ENCODE results near the gene MCC.

DNA sequence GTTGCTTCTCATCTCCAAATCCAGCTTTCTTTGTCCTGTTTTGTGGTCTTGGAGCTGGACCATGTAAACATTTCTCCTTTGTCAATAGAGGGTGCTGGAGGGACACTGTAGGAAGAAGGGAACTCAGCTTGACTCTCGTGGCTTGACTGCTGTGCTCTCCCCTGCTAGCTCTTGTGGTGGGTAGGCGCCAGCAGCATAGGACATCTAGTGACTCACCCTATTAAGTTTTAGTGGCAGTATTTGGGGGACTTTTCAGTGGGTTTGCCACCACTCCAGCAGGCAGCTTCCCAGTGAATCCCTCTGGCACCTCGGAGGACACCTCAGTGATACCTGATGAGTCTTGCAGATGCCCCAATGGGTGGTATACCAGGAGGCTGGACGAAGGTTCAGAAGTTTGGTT lies 151.3 kb downstream of the MCC start:
- TF ChIP-seq EZH2phosphoT487 (IDR thresholded peaks at IDR 0.05; ENCODE audit: borderline replicate concordance, low read length), result no peak
- TF ChIP-seq, protein P1, sequence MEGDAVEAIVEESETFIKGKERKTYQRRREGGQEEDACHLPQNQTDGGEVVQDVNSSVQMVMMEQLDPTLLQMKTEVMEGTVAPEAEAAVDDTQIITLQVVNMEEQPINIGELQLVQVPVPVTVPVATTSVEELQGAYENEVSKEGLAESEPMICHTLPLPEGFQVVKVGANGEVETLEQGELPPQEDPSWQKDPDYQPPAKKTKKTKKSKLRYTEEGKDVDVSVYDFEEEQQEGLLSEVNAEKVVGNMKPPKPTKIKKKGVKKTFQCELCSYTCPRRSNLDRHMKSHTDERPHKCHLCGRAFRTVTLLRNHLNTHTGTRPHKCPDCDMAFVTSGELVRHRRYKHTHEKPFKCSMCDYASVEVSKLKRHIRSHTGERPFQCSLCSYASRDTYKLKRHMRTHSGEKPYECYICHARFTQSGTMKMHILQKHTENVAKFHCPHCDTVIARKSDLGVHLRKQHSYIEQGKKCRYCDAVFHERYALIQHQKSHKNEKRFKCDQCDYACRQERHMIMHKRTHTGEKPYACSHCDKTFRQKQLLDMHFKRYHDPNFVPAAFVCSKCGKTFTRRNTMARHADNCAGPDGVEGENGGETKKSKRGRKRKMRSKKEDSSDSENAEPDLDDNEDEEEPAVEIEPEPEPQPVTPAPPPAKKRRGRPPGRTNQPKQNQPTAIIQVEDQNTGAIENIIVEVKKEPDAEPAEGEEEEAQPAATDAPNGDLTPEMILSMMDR (conservative IDR thresholded peaks at IDR 0.05; ENCODE audit: low read depth, low read length), result peak; percentile 78

Data from PC-3 (cell line).